HEK293T (cell line): ENCODE measurements around the gene COMTD1.
"Not testable (repeated sequence)": the region's sequence is repeated elsewhere in the genome, so short reads cannot be mapped to it uniquely, and the experiment has no call there.

ENCODE experiments used
- CTCF ChIA-PET: fragments of 350-600 bp; formaldehyde crosslinking; extraction: SDS; loops from one replicate; lab custom pipeline; 2021; ENCODE audit warnings: antibody characterized with exemption, inconsistent platforms; lab: Yijun Ruan, JAX
- POLR2A ChIA-PET: fragments of 350-600 bp; formaldehyde crosslinking; extraction: SDS; loops from one replicate; lab custom pipeline; 2020; ENCODE audit warnings: antibody characterized with exemption, inconsistent platforms; lab: Yijun Ruan, JAX
- DNase-seq: peaks from one replicate; pipeline ENCODE4 v3.0.0; 2012; ENCODE audit warnings: mixed read lengths; ENCODE audit errors: extremely low spot score
- ARNT ChIP-seq: fragments of 450-650 bp; IDR thresholded peaks from 2 replicates; pipeline ENCODE4 v1.6.1; 2017; ENCODE audit warnings: mild to moderate bottlenecking
- BHLHE40 ChIP-seq: fragments of 450-650 bp; IDR thresholded peaks from 2 replicates; pipeline ENCODE4 v1.6.1; 2016; ENCODE audit warnings: mild to moderate bottlenecking, moderate library complexity, borderline replicate concordance
- CTBP1 ChIP-seq: fragments of 450-650 bp; IDR thresholded peaks from 2 replicates; pipeline ENCODE4 v1.6.1; 2016; ENCODE audit warnings: borderline replicate concordance
- ELF4 ChIP-seq: fragments of 450-650 bp; IDR thresholded peaks from 2 replicates; pipeline ENCODE4 v1.6.1; 2017; ENCODE audit warnings: antibody characterized with exemption
- FOXA1 ChIP-seq: fragments of 450-650 bp; IDR thresholded peaks from 2 replicates; pipeline ENCODE4 v1.6.1; 2016; ENCODE audit warnings: mild to moderate bottlenecking
- FOXK2 ChIP-seq: fragments of 450-650 bp; IDR thresholded peaks from 2 replicates; pipeline ENCODE4 v1.6.1; 2016; ENCODE audit warnings: mild to moderate bottlenecking
- FOXM1 ChIP-seq: fragments of 450-650 bp; IDR thresholded peaks from 2 replicates; pipeline ENCODE4 v1.6.1; 2017; ENCODE audit warnings: mild to moderate bottlenecking, borderline replicate concordance
- HDGF ChIP-seq: fragments of 450-650 bp; IDR thresholded peaks from 2 replicates; pipeline ENCODE4 v1.6.1; 2017; ENCODE audit warnings: antibody characterized with exemption, borderline replicate concordance
- L3MBTL2 ChIP-seq: fragments of 450-650 bp; conservative IDR thresholded peaks from 2 replicates; pipeline ENCODE4 v1.6.1; 2016; ENCODE audit warnings: mild to moderate bottlenecking
- LEF1 ChIP-seq: fragments of 450-650 bp; IDR thresholded peaks from 2 replicates; pipeline ENCODE4 v1.6.1; 2017; ENCODE audit warnings: mild to moderate bottlenecking, borderline replicate concordance
- NFRKB ChIP-seq: fragments of 450-650 bp; IDR thresholded peaks from 2 replicates; pipeline ENCODE4 v1.6.1; 2016; ENCODE audit warnings: mild to moderate bottlenecking, moderate library complexity
- SP1 ChIP-seq: fragments of 450-650 bp; IDR thresholded peaks from 2 replicates; pipeline ENCODE4 v1.6.1; 2017
- SUZ12 ChIP-seq: fragments of 450-650 bp; IDR thresholded peaks from 2 replicates; pipeline ENCODE4 v1.6.1; 2016; ENCODE audit warnings: mild to moderate bottlenecking
- TARDBP ChIP-seq: fragments of 450-650 bp; IDR thresholded peaks from 2 replicates; pipeline ENCODE4 v1.6.1; 2016
- ZNF384 ChIP-seq: fragments of 450-650 bp; IDR thresholded peaks from 2 replicates; pipeline ENCODE4 v1.6.1; 2016
- TF ChIP-seq, protein P1 (sequence below): fragments of 450-650 bp; IDR thresholded peaks from 2 replicates; pipeline ENCODE4 v1.6.1; 2016

Gene COMTD1

DNA sequence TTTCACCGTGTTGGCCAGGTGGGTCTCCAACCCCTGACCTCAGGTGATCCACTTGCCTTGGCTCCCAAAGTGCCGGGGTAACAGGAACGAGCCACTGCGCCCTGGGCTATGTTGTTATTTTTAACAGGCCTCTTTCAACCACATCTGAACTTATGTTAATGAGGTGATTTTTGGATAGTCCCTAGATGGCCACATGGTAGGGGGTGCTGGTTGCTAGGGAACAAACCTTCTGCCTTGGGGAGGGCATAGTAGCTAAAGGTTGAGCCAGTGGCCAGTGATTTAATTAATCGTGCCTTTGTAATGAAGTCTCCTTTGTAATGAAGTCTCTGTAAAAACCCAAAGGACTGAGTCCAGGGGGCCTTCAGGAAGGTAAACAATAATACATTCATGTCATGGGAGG, 9.1 kb downstream of the COMTD1 start:
- no peak for TF ChIP-seq NFRKB
- TF ChIP-seq, protein P1, sequence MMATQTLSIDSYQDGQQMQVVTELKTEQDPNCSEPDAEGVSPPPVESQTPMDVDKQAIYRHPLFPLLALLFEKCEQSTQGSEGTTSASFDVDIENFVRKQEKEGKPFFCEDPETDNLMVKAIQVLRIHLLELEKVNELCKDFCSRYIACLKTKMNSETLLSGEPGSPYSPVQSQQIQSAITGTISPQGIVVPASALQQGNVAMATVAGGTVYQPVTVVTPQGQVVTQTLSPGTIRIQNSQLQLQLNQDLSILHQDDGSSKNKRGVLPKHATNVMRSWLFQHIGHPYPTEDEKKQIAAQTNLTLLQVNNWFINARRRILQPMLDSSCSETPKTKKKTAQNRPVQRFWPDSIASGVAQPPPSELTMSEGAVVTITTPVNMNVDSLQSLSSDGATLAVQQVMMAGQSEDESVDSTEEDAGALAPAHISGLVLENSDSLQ, result no peak
- no peak for TF ChIP-seq ZNF384
- no peak for TF ChIP-seq TARDBP
- no peak for TF ChIP-seq LEF1
- TF ChIP-seq ELF4, result no peak
- no peak for TF ChIP-seq FOXK2
- no peak for TF ChIP-seq SP1
- no peak for TF ChIP-seq HDGF
- TF ChIP-seq SUZ12, result no peak
- no peak for TF ChIP-seq CTBP1
- no peak for TF ChIP-seq BHLHE40
- no peak for TF ChIP-seq L3MBTL2
- no peak for TF ChIP-seq FOXA1
- TF ChIP-seq FOXM1, result no peak
- TF ChIP-seq ARNT, result no peak
- no peak for DNase-seq
- POLR2A ChIA-PET, result interaction anchor here (1.1 to 1.7 kb wide), 3 partner anchors 9 to 17 kb away, joined by 3 to 12 read pairs (median 4); partner anchors contain the start of gene VDAC2
- CTCF ChIA-PET, result interaction anchor here (0.6 to 2.0 kb wide), 4 partner anchors 9 to 163 kb away, joined by 3 to 5 read pairs (median 3); partner anchors contain the start of gene COMTD1

DNA sequence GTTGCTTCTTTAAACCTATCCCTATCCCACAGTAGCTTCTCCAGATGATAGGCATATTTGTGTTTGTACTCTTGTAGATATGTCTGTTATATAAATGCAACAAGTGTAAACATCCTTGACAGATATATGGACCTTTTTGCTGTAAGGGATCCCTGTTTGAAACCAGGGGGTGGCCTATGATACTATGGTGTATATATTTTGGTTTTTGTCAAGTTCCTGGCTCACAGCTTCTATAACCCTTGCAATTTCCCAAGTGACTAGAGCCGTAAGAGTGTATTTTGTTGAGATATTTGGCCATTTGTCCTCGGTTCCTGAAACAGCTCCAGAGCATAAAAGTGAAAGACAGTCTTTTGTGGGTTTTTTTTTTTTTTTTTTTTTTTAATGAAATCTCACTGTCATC, 9.7 kb downstream of the COMTD1 start:
- TF ChIP-seq FOXK2 (no peak), ZNF384 (no peak), LEF1 (no peak), NFRKB (no peak)
- DNase-seq, result no peak
- ChIA-PET CTCF (interaction anchor here (0.7 to 2.0 kb wide), 2 partner anchors 38 to 162 kb away, joined by 3 to 5 read pairs; no protein-coding TSS in a partner anchor), POLR2A (interaction anchor here (0.9 to 1.7 kb wide), 4 partner anchors 8 to 16 kb away, joined by 3 to 12 read pairs (median 4); partner anchors contain the start of gene VDAC2)

DNA sequence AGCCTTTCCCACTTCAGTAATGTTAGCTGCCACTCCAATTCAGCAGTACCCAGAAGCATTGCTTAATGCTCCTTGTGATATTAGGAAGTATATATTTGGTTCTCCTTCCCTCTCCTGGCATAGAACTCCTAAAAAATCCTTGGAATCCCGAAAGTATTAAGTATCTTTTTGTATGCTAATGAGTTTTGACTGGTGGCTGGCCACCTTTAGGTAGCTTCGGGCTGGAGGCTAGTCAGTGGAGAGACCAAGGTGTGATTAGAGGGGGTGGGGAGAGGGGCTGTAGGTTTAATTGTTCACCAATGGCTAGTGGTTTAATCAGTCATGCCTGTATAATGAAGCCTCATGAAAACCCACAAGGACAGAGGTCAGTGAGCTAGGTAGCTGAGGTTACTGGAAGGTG, 12.2 kb downstream of the COMTD1 start:
- no peak for DNase-seq
- ChIA-PET CTCF (interaction anchor here (1.9 kb wide), 1 partner anchor 12 kb away, joined by 8 read pairs; the partner anchor contains the start of gene VDAC2), POLR2A (interaction anchor here (1.0 to 1.1 kb wide), 2 partner anchors 10 to 13 kb away, joined by 3 read pairs; partner anchors contain the start of gene VDAC2)
- TF ChIP-seq ELF4, result no peak
- TF ChIP-seq SP1, result no peak
- TF ChIP-seq NFRKB, result no peak
- no peak for TF ChIP-seq ARNT
- TF ChIP-seq CTBP1, result no peak
- TF ChIP-seq SUZ12, result no peak
- no peak for TF ChIP-seq FOXA1
- TF ChIP-seq LEF1, result no peak
- TF ChIP-seq, protein P1, result no peak

DNA sequence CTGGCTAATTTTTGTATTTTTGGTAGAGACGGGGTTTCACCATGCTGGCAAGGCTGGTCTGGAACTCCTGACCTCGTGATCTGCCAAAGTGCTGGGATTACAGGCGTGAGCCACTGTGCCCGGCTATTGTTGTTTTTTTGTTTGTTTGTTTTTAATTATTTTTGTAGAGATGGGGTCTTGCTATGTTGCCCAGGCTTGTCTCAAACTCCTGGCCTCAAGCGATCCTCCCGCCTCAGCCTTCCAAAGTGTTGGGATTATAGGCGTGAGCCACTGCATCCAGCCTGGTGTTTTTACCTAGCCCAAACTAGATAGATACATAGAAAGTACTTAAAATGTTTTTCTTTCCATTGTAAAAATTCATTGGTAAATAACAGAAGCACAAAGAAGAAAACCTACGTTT, 14.3 kb downstream of the COMTD1 start:
- POLR2A ChIA-PET, result interaction anchor here (1.5 kb wide), 1 partner anchor 11 kb away, joined by 5 read pairs; the partner anchor contains the start of gene VDAC2
- CTCF ChIA-PET, result interaction anchor here (1.0 kb wide), 1 partner anchor 10 kb away, joined by 3 read pairs; no protein-coding TSS in a partner anchor
- not testable (repeated sequence) for DNase-seq

DNA sequence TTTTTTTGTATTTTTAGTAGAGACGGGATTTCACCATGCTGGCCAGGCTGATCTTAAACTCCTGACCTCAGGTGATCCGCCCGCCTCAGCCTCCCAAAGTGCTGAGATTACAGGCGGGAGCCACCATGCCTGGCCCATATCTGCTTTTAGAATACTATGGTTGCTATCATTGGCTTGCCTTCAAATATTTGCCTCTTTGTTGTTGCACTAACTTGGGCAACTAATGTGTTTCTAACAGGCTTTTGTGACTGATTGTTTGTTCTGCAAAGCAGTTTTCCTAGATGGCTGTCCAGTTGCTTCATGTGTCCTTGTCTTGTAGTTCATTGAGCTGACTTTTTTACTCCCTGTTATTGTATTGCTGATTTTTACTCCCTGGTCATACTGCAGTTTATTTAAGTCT, 15.5 kb downstream of the COMTD1 start:
- CTCF ChIA-PET, result no interaction called here
- no peak for DNase-seq
- POLR2A ChIA-PET, result no interaction called here

DNA sequence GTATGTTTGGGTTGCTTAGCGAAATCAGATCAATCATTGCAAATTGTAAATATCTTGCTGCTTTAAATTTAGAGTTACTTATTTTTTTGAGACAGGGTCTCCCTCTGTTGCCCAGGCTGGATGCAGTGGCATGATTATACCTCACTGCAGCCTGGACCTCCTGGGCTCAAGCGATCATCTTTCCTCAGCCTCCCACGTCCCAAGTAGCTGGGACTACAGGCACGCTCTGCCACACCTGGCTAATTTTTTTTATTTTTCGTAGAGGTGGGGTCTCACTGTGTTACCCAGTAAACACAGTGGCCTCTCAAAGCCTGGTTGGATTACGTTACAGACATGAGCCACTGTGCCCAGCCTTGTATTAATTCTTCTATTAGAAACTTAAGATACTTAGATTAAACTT, 23.4 kb downstream of the COMTD1 start:
- no peak for DNase-seq
- CTCF ChIA-PET, result interaction anchor here (0.6 kb wide), 1 partner anchor 390 kb away, joined by 3 read pairs; no protein-coding TSS in a partner anchor
- POLR2A ChIA-PET, result interaction anchor here (1.2 to 4.0 kb wide), 3 partner anchors 21 to 189 kb away, joined by 3 to 48 read pairs (median 4); partner anchors contain the start of genes COMTD1 and ZNF503
- TF ChIP-seq, protein P1, result no peak
- TF ChIP-seq FOXM1 (no peak), SUZ12 (no peak), ELF4 (no peak), FOXK2 (no peak), NFRKB (no peak), L3MBTL2 (no peak), BHLHE40 (no peak), LEF1 (no peak), TARDBP (no peak), CTBP1 (no peak), HDGF (no peak), ZNF384 (no peak), SP1 (no peak), ARNT (no peak), FOXA1 (no peak)

More for the DNA sequence above, 15.5 kb downstream of the COMTD1 start:
- TF ChIP-seq, protein P1, result no peak
- TF ChIP-seq CTBP1 (no peak), LEF1 (no peak), ZNF384 (no peak), SP1 (no peak)
